Mammary epithelial cell (primary cell): Measurements from ENCODE around the gene TAPT1.

ENCODE experiments used
- CTCF ChIP-seq, 2 donors: IDR thresholded peaks in 1 of 2; conservative IDR thresholded peaks in 1 of 2; 2 replicates each; pipeline ENCODE4 v1.5.1; 2011 to 2012; ENCODE audit warnings: inconsistent platforms in 2 of 2, low read length in 2 of 2, mild to moderate bottlenecking in 2 of 2, control low read depth in 1 of 2, low read depth in 1 of 2; ENCODE audit not compliant: insufficient read depth in 1 of 2; ENCODE audit errors: extremely low read depth in 1 of 2
- EZH2 ChIP-seq: IDR thresholded peaks from 2 replicates; pipeline ENCODE4 v1.6.1; 2012; ENCODE audit warnings: low read length, inconsistent platforms, borderline replicate concordance

DNA sequence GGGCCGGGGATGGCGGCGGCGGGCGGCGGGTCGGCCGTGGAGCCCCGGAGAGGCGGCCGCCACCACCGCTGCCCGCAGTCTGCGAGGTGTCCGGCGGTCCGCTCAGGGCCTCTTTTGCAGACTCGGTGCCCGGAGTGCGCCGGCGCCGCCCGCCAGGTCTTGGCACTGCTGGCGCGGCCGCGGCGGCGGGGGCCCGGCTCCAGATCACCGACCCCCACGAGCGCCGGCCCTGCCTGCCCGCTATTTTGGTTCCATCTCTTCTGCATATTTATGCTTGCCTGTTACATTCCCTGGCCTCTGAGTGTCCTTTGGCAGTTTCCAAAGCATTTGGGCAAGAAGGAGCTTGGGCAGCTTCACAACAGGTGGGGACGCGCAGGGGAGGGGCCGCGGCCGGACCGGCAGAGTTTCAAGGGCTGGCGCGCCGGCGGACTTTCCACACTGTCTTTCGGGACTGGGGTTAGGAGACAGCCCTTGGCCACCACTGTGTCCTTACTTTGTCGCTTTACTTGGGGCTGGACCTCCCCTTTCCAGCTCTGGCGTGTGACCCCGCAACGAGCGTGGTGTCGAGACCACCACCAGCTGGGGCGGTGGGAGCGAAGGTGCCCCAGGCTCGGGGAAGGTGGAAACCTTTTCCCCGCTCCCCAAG, 668 bp upstream of the TAPT1 start:
- TF ChIP-seq CTCF (conservative IDR thresholded peaks at IDR 0.05 in 1 of 2, IDR thresholded peaks at IDR 0.05 in 1 of 2; ENCODE audit: extremely low read depth in 1 of 2, insufficient read depth in 1 of 2, low read depth in 1 of 2, low read length in 2 of 2): no peak
- no peak for TF ChIP-seq EZH2
